Uterus (tissue), 4 donors: Measurements from ENCODE around the gene TSHB. TPM values are rescaled to one million over a fixed set of nuclear protein-coding genes. Genes with fewer than 3 reads are reported as not detected.
A peak's percentile ranks its signal among the peaks of the same experiment; 100 is the strongest.

Experiments
- DNase-seq, 2 donors: peaks; one replicate each; pipeline ENCODE4 v3.0.0-alpha.2; 2019 to 2020
- H3K27ac ChIP-seq, 2 donors: fragments of 200-600 bp; sonication (generic); 1 replicate in 1 of 2; 2 replicates in 1 of 2; pipeline ENCODE4 v1.5.1; 2016 to 2018
- H3K27me3 ChIP-seq, 2 donors: fragments of 200-600 bp; sonication (generic); one replicate each; pipeline ENCODE4 v1.5.1; 2018 to 2019; ENCODE audit warnings: control low read depth in 1 of 2
- H3K36me3 ChIP-seq, 2 donors: fragments of 200-600 bp; sonication (generic); one replicate each; pipeline ENCODE4 v1.5.1; 2019; ENCODE audit warnings: control low read depth in 1 of 2
- H3K4me1 ChIP-seq, 2 donors: fragments of 200-600 bp; sonication (generic); one replicate each; pipeline ENCODE4 v1.5.1; 2018 to 2019; ENCODE audit warnings: control low read depth in 1 of 2
- H3K4me3 ChIP-seq, 2 donors: fragments of 200-600 bp; sonication (generic); 1 replicate in 1 of 2; 2 replicates in 1 of 2; pipeline ENCODE4 v1.5.1; 2018 to 2019; ENCODE audit warnings: mild to moderate bottlenecking in 1 of 2
- H3K9me3 ChIP-seq, 2 donors: fragments of 200-600 bp; sonication (generic); one replicate each; pipeline ENCODE4 v1.5.1; 2019; ENCODE audit warnings: control low read depth in 1 of 2
- CTCF ChIP-seq, 4 experiments: fragments of 200-600 bp in 2 of 4; fragments of 450-650 bp in 2 of 4; sonication (generic) in 2 of 4; IDR thresholded peaks; one replicate each; pipeline ENCODE4 v1.5.1; 2016 to 2019; ENCODE audit warnings: antibody characterized with exemption in 4 of 4, mild to moderate bottlenecking in 2 of 4, moderate library complexity in 1 of 4
- POLR2A ChIP-seq, 2 donors: fragments of 450-650 bp; IDR thresholded peaks; one replicate each; pipeline ENCODE4 v1.6.1; 2016; ENCODE audit warnings: antibody characterized with exemption in 2 of 2, mild to moderate bottlenecking in 1 of 2, moderate library complexity in 1 of 2
- intact Hi-C: fragments of 100-400 bp; cut with DNase I; formaldehyde crosslinking; loops from one replicate; pipeline ENCODE4 v1.15.1; 2023; ENCODE audit warnings: low total_unique reads
- total RNA-seq, 4 donors: library from RNA; depleted of rRNA in 3 of 4; stranded (reverse); fragments of >200 nt in 3 of 4; gene quantifications; one replicate each; pipeline versions ENCODE4 v1.1.0 to v1.2.4, GENCODE V29; 2014 to 2023
- donor health status: DM: yes; HTN: yes; CAD: no.

TSHB gene
- total RNA-seq, 4 donors from 2014 or later, result not detected

- intact Hi-C loops, result no loop called here
- Histone ChIP-seq H3K27ac (no peak overlapping the region), H3K4me1 (peaks cover 2 to 4% of the 10 kb centered on the region in 2 donors), H3K9me3 (no peaks in the 10 kb centered on the region), H3K4me3 (no peak overlapping the region), H3K27me3 (no peaks in the 10 kb centered on the region), H3K36me3 (no peaks in the 10 kb centered on the region)
- TF ChIP-seq CTCF (IDR thresholded peaks at IDR 0.05) (no peak), POLR2A (IDR thresholded peaks at IDR 0.05) (no peak)
- no peak for DNase-seq
Observed at GRCh38 chr1:115057661-115058254, 28.1 kb downstream of the TSHB start.

GRCh38 chr1:115059316-115059715, 29.7 kb downstream of the TSHB start:
- intact Hi-C loops, result no loop called here
- H3K27me3 ChIP-seq, result no peaks in the 10 kb centered on the region

GRCh38 chr1:115060501-115060900, 30.9 kb downstream of the TSHB start:
- Histone ChIP-seq H3K27me3 (no peaks in the 10 kb centered on the region), H3K4me1 (peaks cover 3 to 4% of the 10 kb centered on the region in 2 donors), H3K27ac (no peak overlapping the region), H3K9me3 (no peaks in the 10 kb centered on the region), H3K36me3 (no peaks in the 10 kb centered on the region), H3K4me3 (no peak overlapping the region)
- intact Hi-C loops, result no loop called here
- TF ChIP-seq POLR2A (IDR thresholded peaks at IDR 0.05) (no peak), CTCF (IDR thresholded peaks at IDR 0.05) (no peak)
- no peak for DNase-seq

More at GRCh38 chr1:115059316-115059715, 29.7 kb downstream of the TSHB start:
- TF ChIP-seq CTCF (IDR thresholded peaks at IDR 0.05) (no peak), POLR2A (IDR thresholded peaks at IDR 0.05) (no peak)
- no peaks in the 10 kb centered on the region for H3K36me3 ChIP-seq
- no peak overlapping the region for H3K27ac ChIP-seq
- DNase-seq, result no peak
- H3K4me3 ChIP-seq, result no peak overlapping the region
- peaks cover 3 to 4% of the 10 kb centered on the region in 2 donors for H3K4me1 ChIP-seq
- no peaks in the 10 kb centered on the region for H3K9me3 ChIP-seq

GRCh38 chr1:115062542-115063004, 32.9 kb downstream of the TSHB start:
- H3K36me3 ChIP-seq, result no peaks in the 10 kb centered on the region
- no peak overlapping the region for H3K4me3 ChIP-seq
- peaks cover 3 to 4% of the 10 kb centered on the region in 2 donors for H3K4me1 ChIP-seq
- no peaks in the 10 kb centered on the region for H3K27me3 ChIP-seq
- no peak for TF ChIP-seq CTCF (IDR thresholded peaks at IDR 0.05)
- no peak for TF ChIP-seq POLR2A (IDR thresholded peaks at IDR 0.05)
- intact Hi-C loops, result no loop called here
- peak overlapping the region; percentile 5 to 58 for H3K27ac ChIP-seq
- no peaks in the 10 kb centered on the region for H3K9me3 ChIP-seq
- peak in 1 of 2 donors; percentile 43 for DNase-seq

GRCh38 chr1:115063228-115063901, 33.7 kb downstream of the TSHB start:
- no peak for DNase-seq
- Histone ChIP-seq H3K4me1 (peaks cover 4 to 10% of the 10 kb centered on the region in 2 donors), H3K27ac (peak overlapping the region in 1 of 2 donors; percentile 58)

More at GRCh38 chr1:115063228-115063901, 33.7 kb downstream of the TSHB start:
- no peak for TF ChIP-seq POLR2A (IDR thresholded peaks at IDR 0.05)
- TF ChIP-seq CTCF (IDR thresholded peaks at IDR 0.05), result no peak
- Histone ChIP-seq H3K36me3 (no peaks in the 10 kb centered on the region), H3K27me3 (no peaks in the 10 kb centered on the region), H3K4me3 (no peak overlapping the region), H3K9me3 (no peaks in the 10 kb centered on the region)
- intact Hi-C loops, result no loop called here
